Liver (tissue), 9 donors: ENCODE data around the gene BNC2. TPM values are rescaled to one million over a fixed set of nuclear protein-coding genes. Genes with fewer than 3 reads are reported as not detected.

Experiments used
- DNase-seq: peaks from one replicate; pipeline ENCODE4 v3.0.0-alpha.2; 2017; ENCODE audit warnings: low spot score
- H3K27ac ChIP-seq, 2 donors: one replicate each; pipeline ENCODE4 v1.7.0; 2013; ENCODE audit warnings: inconsistent platforms in 2 of 2, low read length in 2 of 2, control low read depth in 1 of 2, low read depth in 1 of 2, mild to moderate bottlenecking in 1 of 2
- H3K27me3 ChIP-seq, 4 donors: one replicate each; pipeline versions ENCODE4 v1.6.1 to v1.7.0; 2013; ENCODE audit warnings: low read length in 3 of 4, inconsistent platforms in 1 of 4, mild to moderate bottlenecking in 1 of 4, moderate library complexity in 1 of 4; ENCODE audit not compliant: control insufficient read depth in 4 of 4, insufficient read depth in 4 of 4
- H3K36me3 ChIP-seq, 4 donors: one replicate each; pipeline versions ENCODE4 v1.6.1 to v1.7.0; 2013; ENCODE audit warnings: low read length in 3 of 4, mild to moderate bottlenecking in 3 of 4, low read depth in 1 of 4, moderate library complexity in 1 of 4; ENCODE audit not compliant: control insufficient read depth in 4 of 4, insufficient read depth in 3 of 4
- H3K4me1 ChIP-seq, 4 donors: one replicate each; pipeline versions ENCODE4 v1.6.1 to v1.7.0; 2013; ENCODE audit warnings: low read length in 3 of 4, mild to moderate bottlenecking in 3 of 4, moderate library complexity in 1 of 4; ENCODE audit not compliant: control insufficient read depth in 4 of 4, insufficient read depth in 4 of 4
- H3K4me3 ChIP-seq, 3 donors: one replicate each; pipeline versions ENCODE4 v1.6.1 to v1.7.0; 2013; ENCODE audit warnings: low read length in 3 of 3, control low read depth in 1 of 3, low read depth in 1 of 3, mild to moderate bottlenecking in 1 of 3
- H3K9ac ChIP-seq, 2 donors: one replicate each; pipeline ENCODE4 v1.7.0; 2013; ENCODE audit warnings: low read length in 2 of 2, mild to moderate bottlenecking in 2 of 2, moderate library complexity in 2 of 2, control low read depth in 1 of 2, low read depth in 1 of 2
- H3K9me3 ChIP-seq, 4 donors: one replicate each; pipeline versions ENCODE4 v1.6.1 to v1.7.0; 2013; ENCODE audit warnings: low read length in 3 of 4; ENCODE audit not compliant: control insufficient read depth in 4 of 4
- ATF3 ChIP-seq: IDR thresholded peaks from 2 replicates; pipeline ENCODE4 v1.6.1; 2016; ENCODE audit warnings: antibody characterized with exemption
- EGR1 ChIP-seq, 2 donors: IDR thresholded peaks; 2 replicates each; pipeline ENCODE4 v1.6.1; 2016 to 2018; ENCODE audit warnings: antibody characterized with exemption in 2 of 2, low read depth in 2 of 2
- FOXA1 ChIP-seq: IDR thresholded peaks from 2 replicates; pipeline ENCODE4 v1.6.1; 2016; ENCODE audit warnings: antibody characterized with exemption
- FOXA2 ChIP-seq: IDR thresholded peaks from 2 replicates; pipeline ENCODE4 v1.6.1; 2016; ENCODE audit warnings: antibody characterized with exemption
- GABPA ChIP-seq, 2 donors: IDR thresholded peaks in 1 of 2; conservative IDR thresholded peaks in 1 of 2; 2 replicates each; pipeline ENCODE4 v1.6.1; 2016; ENCODE audit warnings: antibody characterized with exemption in 2 of 2, mild to moderate bottlenecking in 1 of 2, moderate library complexity in 1 of 2
- HNF4A ChIP-seq, 2 donors: conservative IDR thresholded peaks; 2 replicates each; pipeline ENCODE4 v1.6.1; 2016; ENCODE audit warnings: antibody characterized with exemption in 2 of 2, mild to moderate bottlenecking in 2 of 2
- HNF4G ChIP-seq: IDR thresholded peaks from 2 replicates; pipeline ENCODE4 v1.6.1; 2016; ENCODE audit warnings: antibody characterized with exemption
- MAX ChIP-seq: IDR thresholded peaks from 2 replicates; pipeline ENCODE4 v1.6.1; 2016; ENCODE audit warnings: antibody characterized with exemption
- NR2F2 ChIP-seq: IDR thresholded peaks from 2 replicates; pipeline ENCODE4 v1.6.1; 2016; ENCODE audit warnings: antibody characterized with exemption
- RAD21 ChIP-seq, 2 donors: IDR thresholded peaks; 2 replicates each; pipeline ENCODE4 v1.6.1; 2016; ENCODE audit warnings: antibody characterized with exemption in 2 of 2, mild to moderate bottlenecking in 2 of 2
- REST ChIP-seq: IDR thresholded peaks from 2 replicates; pipeline ENCODE4 v1.6.1; 2016; ENCODE audit warnings: antibody characterized with exemption, mild to moderate bottlenecking
- RXRA ChIP-seq, 2 donors: IDR thresholded peaks; 2 replicates each; pipeline ENCODE4 v1.6.1; 2017 to 2018; ENCODE audit warnings: antibody characterized with exemption in 2 of 2, mild to moderate bottlenecking in 1 of 2
- SP1 ChIP-seq: IDR thresholded peaks from 2 replicates; pipeline ENCODE4 v1.6.1; 2018; ENCODE audit warnings: antibody characterized with exemption, mild to moderate bottlenecking
- TAF1 ChIP-seq: conservative IDR thresholded peaks from 2 replicates; pipeline ENCODE4 v1.6.1; 2016; ENCODE audit warnings: antibody characterized with exemption, mild to moderate bottlenecking
- YY1 ChIP-seq: IDR thresholded peaks from 2 replicates; pipeline ENCODE4 v1.6.1; 2016; ENCODE audit warnings: antibody characterized with exemption, mild to moderate bottlenecking
- ZBTB33 ChIP-seq: IDR thresholded peaks from 2 replicates; pipeline ENCODE4 v1.6.1; 2016; ENCODE audit warnings: antibody characterized with exemption
- WGBS: extraction: QIAGEN DNeasy Blood & Tissue Kit; methylation state at CpG from one replicate; pipeline ENCODE4 v1.1.7; 2013; 5-methylcytosine and 5-hydroxymethylcytosine counted together
- polyA plus RNA-seq, 2 donors: library from polyadenylated mRNA; stranded (reverse) in 1 of 2; unstranded in 1 of 2; fragments of 200-250 nt in 1 of 2; fragments of >200 nt in 1 of 2; fragmentation: Nextera tagmentation in 1 of 2; extraction: Ambion mirVana in 1 of 2; gene quantifications; one replicate each; pipeline versions ENCODE4 v1.2.1 to v1.2.3, GENCODE V29; 2013 to 2015
- total RNA-seq, 2 donors: library from RNA; depleted of rRNA; stranded (reverse); fragments of >200 nt; gene quantifications; one replicate each; pipeline ENCODE4 v1.2.3, GENCODE V29; 2014
- donor health status: healthy.
- donor health status: healthy.
- donor health status: healthy.
- donor health status: healthy.
- donor health status: healthy.

BNC2 gene
- total and polyA plus RNA-seq, 4 donors: 0.07 to 0.67 (median 0.08) TPM

- peaks cover 0 to 3% (median 0%) of the 10 kb centered on the region in 4 donors for H3K9me3 ChIP-seq
- TF ChIP-seq ATF3: no peak
- TF ChIP-seq TAF1: no peak
- TF ChIP-seq RXRA (IDR thresholded peaks at IDR 0.05): no peak
- no peak for TF ChIP-seq NR2F2
- no peak for TF ChIP-seq ZBTB33
- TF ChIP-seq FOXA2: no peak
- WGBS: 82% methylated on average over 2 of the region's 2 CpGs
- H3K4me3 ChIP-seq: no peak overlapping the region
- H3K27ac ChIP-seq: no peak overlapping the region
- no peak for DNase-seq
- peaks cover 0 to 5% (median 0%) of the 10 kb centered on the region in 4 donors for H3K27me3 ChIP-seq
- no peak overlapping the region for H3K9ac ChIP-seq
- H3K4me1 ChIP-seq: no peaks in the 10 kb centered on the region
- H3K36me3 ChIP-seq: no peaks in the 10 kb centered on the region
Observed at GRCh38 chr9:16683326-16683725, 187.1 kb downstream of the BNC2 start.

- 81% methylated on average over 7 of the region's 7 CpGs for WGBS
- TF ChIP-seq HNF4A (conservative IDR thresholded peaks at IDR 0.05) (no peak), EGR1 (IDR thresholded peaks at IDR 0.05; ENCODE audit: low read depth in 2 of 2) (no peak), SP1 (no peak), RAD21 (IDR thresholded peaks at IDR 0.05) (no peak), ATF3 (no peak), FOXA2 (no peak), FOXA1 (no peak), REST (no peak), HNF4G (no peak), MAX (no peak), GABPA (IDR thresholded peaks at IDR 0.05 in 1 of 2, conservative IDR thresholded peaks at IDR 0.05 in 1 of 2) (no peak), YY1 (no peak)
- no peak for DNase-seq
- no peak overlapping the region for H3K9ac ChIP-seq
- no peak overlapping the region for H3K27ac ChIP-seq
- H3K9me3 ChIP-seq: peaks cover 0 to 3% (median 0%) of the 10 kb centered on the region in 4 donors
- H3K4me1 ChIP-seq: no peaks in the 10 kb centered on the region
- peaks cover 0 to 5% (median 0%) of the 10 kb centered on the region in 4 donors for H3K27me3 ChIP-seq
- H3K36me3 ChIP-seq: no peaks in the 10 kb centered on the region
- H3K4me3 ChIP-seq: no peak overlapping the region
Observed at GRCh38 chr9:16682273-16682672, 188.2 kb downstream of the BNC2 start.
